Activated naive CD4-positive, alpha-beta T cell treated with anti-CD3 and anti-CD28 coated beads, Interleukin-2, amount 50 U/mL, for 72 hours (primary cell): ENCODE data around the gene SLFN12L. TPM values are rescaled to one million over a fixed set of nuclear protein-coding genes. Genes with fewer than 3 reads are reported as not detected.
A peak's percentile ranks its signal among the peaks of the same experiment; 100 is the strongest.
"Not testable (repeated sequence)": the region's sequence is repeated elsewhere in the genome, so short reads cannot be mapped to it uniquely, and the experiment has no call there.

Experiments
- ATAC-seq, 2 donors: fragments of 150-1000 bp; cut with Tn5 transposase; 2 replicates each; pipeline ENCODE4 v1.10.0; 2021; ENCODE audit warnings: mild to moderate bottlenecking in 2 of 2, moderate library complexity in 2 of 2
- DNase-seq, 2 donors: peaks; one replicate each; pipeline ENCODE4 v3.0.0; 2021 to 2022; ENCODE audit warnings: low spot score in 2 of 2
- H3K27ac Mint-ChIP-seq, 2 donors: one replicate each; pipeline ENCODE4 v1.8.0; 2022; ENCODE audit warnings: mild to moderate bottlenecking in 2 of 2, mixed read lengths in 2 of 2
- H3K36me3 Mint-ChIP-seq, 2 donors: one replicate each; pipeline ENCODE4 v1.8.0; 2022; ENCODE audit warnings: mixed read lengths in 2 of 2
- H3K9me3 Mint-ChIP-seq, 2 donors: one replicate each; pipeline ENCODE4 v1.8.0; 2022; ENCODE audit warnings: mixed read lengths in 2 of 2
- total RNA-seq, 2 donors: library from RNA; stranded (reverse); gene quantifications; one replicate each; pipeline ENCODE4 v1.2.3, GENCODE V29; 2022

The SLFN12L gene
- total RNA-seq = 10 to 100 TPM; 33.7 to 43.2 TPM

DNA sequence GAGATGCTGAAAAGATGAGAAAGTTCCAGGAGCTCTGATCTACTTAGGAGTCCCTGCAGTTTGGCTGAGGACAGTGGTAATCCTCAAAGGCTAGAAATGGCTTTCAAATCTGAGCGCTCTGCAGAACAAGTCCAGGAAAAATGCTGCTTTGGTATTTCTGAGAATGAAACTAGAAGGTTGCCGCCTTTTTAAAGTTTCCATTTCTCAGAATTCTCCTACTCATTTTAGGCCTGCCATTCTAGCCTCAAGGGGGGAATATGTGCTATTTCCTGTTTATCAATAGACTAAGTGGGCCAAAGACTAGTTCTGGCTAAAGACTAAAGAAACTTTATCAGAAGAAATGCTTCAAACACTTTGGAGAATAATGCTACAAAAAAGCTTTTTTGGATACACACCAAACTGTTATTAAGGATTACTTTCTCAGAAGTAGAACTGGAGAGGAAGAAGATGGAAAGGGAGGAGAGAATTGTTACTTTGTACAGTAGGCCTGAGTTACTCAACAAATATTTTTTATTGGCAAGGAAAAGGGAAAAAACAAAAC is at the start of gene SLFN12L:
Gene SLFN12L, minus strand, starts transcription at position 78 of the 541 bp plus-strand sequence. CDS start 15,314 bp downstream, outside the sequence.
- H3K36me3 Mint-ChIP-seq = peaks cover 25 to 31% of the 10 kb centered on the region in 2 donors
- peak within 1 kb of the TSS; percentile 99 for H3K27ac Mint-ChIP-seq
- peak; percentile 62 to 69 for ATAC-seq
- peak in 1 of 2 donors; percentile 37 for DNase-seq
- H3K9me3 Mint-ChIP-seq = no peaks in the 10 kb centered on the region

DNA sequence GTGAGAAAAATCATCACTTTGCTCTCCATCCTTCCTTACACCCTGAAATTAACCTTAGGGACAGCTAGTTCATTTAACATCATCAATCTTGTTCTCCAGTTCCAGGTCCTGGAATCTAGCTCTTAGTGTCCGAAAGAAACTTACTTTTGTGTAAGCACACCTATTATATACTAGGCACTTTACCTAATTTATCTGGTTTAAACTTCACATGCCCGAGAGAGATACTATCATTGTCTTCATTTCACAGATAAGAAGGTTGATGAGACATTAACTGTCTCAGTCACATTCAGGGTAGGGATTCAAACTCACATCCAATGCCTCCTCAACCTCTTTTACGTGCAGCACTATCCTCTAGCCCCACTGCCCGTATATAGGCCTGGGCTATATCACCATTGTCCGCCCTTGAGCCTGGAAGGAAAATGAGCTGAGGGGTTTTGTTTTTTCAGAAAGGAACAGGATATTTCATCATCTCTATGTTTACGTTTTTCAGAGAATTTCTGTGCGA is 49.1 kb upstream of the SLFN12L start:
- ATAC-seq = peak; percentile 12 to 19
- Mint-ChIP-seq H3K36me3 (peaks cover 9 to 13% of the 10 kb centered on the region in 2 donors), H3K27ac (peak overlapping the region; percentile 99), H3K9me3 (no peaks in the 10 kb centered on the region)
- no peak for DNase-seq

DNA sequence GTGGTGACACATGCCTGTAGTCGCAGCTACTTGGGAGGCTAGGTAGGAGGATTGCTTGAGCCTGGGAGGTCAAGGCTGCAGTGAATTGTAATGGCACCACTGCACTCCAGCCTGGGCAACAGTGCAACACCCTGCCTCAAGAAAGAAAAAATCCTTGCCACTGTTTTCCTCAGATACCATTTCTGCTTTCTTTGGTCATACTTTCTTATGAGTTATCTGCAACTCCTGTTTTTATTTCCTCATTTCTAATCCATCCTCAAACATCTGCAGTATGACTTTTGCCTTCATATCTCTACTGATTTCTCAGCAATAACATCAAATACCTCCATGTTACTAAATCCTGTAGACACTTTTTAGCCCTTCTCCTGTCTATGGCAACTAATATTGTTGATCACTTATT is 46.6 kb upstream of the SLFN12L start:
- H3K9me3 Mint-ChIP-seq = no peaks in the 10 kb centered on the region
- ATAC-seq = no peak
- no peak for DNase-seq
- no peak overlapping the region for H3K27ac Mint-ChIP-seq
- peaks cover 9 to 14% of the 10 kb centered on the region in 2 donors for H3K36me3 Mint-ChIP-seq

DNA sequence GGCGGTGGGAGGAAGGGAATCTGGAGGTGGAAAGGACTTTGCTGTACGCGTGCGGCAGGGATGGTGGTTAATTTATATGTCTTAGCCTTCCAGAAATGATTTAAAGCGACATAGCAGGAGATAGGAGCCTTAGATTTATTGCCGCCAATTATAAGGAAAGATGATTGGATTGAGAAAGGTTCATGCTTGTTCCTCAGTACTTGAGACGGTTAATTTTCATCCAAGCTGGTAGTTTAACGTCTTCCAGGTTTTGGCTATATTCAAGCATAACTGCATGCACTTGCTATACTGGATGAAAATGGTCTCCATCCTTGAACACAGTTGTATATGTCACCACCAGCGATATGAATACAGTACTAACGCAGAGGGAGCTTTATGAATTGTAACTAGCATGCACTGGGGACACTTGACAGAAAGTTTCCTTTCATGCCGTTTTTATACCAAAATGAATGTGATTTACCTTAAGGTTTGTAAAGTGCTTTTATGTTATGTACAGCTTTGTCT is 41.5 kb upstream of the SLFN12L start:
- peaks cover 12 to 14% of the 10 kb centered on the region in 2 donors for H3K36me3 Mint-ChIP-seq
- peak; percentile 42 to 57 for ATAC-seq
- DNase-seq = no peak
- H3K9me3 Mint-ChIP-seq = no peaks in the 10 kb centered on the region
- H3K27ac Mint-ChIP-seq = peak overlapping the region; percentile 99 to 100

DNA sequence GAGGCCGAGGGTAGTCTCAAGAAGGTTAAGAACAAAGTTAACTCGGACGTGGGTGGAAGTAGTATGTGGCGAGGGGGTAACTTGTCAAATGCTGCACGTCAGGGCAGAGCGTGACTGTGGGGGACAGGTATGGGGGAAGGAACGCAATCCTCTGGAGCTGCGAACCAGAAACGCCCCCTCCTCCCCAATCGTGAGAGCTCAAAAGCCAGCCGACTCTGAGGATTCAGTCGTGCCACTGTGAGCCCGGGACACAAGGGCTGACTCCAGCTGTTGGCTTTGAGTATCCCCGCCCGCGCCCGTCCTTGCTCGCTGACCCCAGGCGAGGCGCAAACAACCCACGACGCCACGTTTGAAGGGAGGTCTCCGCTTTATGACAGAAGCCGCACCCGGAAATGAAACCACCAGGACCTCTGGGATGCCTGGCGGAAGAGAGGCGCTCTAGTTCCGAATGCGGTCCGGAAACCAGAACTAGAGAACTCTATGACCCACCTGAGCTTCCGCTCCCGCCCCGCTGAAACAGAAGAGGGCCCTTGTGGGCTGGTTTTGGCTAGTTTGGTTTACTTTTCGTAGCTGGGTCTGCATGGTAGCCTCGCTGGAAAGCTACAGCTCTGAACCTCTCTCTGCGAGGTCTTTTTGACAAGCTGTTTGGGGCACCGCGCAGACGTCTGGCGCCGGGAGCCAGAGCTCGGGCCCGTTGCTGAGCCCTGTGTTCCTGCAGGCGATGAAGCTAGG is 40.9 kb upstream of the SLFN12L start, which contains the start of gene PEX12:
Gene PEX12, minus strand, starts transcription at position 375 of the 732 bp plus-strand sequence. CDS start 550 bp downstream, outside the sequence.
- peaks cover 12 to 14% of the 10 kb centered on the region in 2 donors for H3K36me3 Mint-ChIP-seq
- DNase-seq = peak; percentile 71 to 86
- H3K27ac Mint-ChIP-seq = peak within 1 kb of the TSS; percentile 99 to 100
- no peaks in the 10 kb centered on the region for H3K9me3 Mint-ChIP-seq
- ATAC-seq = peak; percentile 95

DNA sequence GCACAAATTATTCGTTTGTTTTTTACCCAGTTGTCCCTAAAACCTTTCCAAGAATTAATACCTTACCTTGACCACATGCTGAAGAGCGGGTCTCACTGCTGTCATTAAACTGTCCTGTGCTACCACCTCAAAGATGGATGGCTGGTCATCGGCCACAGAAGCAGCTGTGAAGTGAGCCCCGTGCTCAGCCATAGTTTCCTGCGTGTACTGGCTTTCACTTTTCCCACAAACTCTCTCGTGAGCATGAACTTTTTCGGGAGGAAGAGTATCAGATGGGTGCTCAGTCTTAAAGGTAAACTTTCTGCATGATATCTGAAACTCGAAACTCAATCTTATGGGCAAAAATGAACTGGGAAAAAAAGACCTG is 40.3 kb upstream of the SLFN12L start:
- DNase-seq = no peak
- no peaks in the 10 kb centered on the region for H3K9me3 Mint-ChIP-seq
- peak in 1 of 2 donors; percentile 23 for ATAC-seq
- peaks cover 12 to 14% of the 10 kb centered on the region in 2 donors for H3K36me3 Mint-ChIP-seq
- peak overlapping the region; percentile 99 to 100 for H3K27ac Mint-ChIP-seq

DNA sequence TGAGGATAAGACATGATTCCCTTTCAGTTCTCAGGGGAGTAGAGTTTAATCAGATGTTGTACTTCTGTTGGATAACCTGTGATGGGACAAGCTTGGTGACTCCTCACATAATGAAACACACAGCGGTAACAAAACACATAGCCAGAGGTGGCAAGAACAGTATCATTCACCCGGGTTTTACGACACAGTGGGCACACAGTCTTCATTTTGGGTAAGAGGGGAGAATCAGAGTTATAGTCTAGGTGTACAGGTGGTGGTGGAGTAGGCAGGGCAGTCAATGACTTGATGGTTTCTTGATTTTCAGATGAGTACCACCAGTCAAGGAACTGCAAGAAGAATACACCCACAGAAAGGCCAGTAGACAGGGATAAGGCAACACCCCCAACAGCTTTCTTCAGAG is 38.3 kb upstream of the SLFN12L start:
- peaks cover 14 to 19% of the 10 kb centered on the region in 2 donors for H3K36me3 Mint-ChIP-seq
- no peaks in the 10 kb centered on the region for H3K9me3 Mint-ChIP-seq
- no peak for DNase-seq
- no peak for ATAC-seq
- H3K27ac Mint-ChIP-seq = no peak overlapping the region

DNA sequence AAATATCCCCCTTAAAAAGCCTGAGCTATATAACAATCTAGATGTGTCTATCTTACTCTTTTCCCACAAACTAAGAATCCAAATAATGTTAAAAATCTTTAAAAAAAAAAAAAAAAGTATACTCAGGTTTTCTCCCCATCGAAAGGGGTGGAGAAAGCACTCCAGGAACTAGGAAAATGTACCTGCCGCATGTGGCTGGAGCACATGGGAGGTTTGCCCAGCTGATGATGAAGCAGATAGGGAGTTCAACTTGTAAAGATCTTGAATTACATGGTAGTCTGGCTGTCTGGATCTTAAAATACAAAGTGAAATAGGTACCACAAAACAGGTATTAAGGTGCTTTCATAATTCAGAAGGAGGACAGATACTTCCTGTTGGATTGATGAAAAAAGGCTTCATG is 31.9 kb upstream of the SLFN12L start:
- Mint-ChIP-seq H3K27ac (peak overlapping the region; percentile 15 to 91), H3K36me3 (peaks cover 12 to 27% of the 10 kb centered on the region in 2 donors), H3K9me3 (no peaks in the 10 kb centered on the region)
- ATAC-seq (no peak), DNase-seq (no peak)

DNA sequence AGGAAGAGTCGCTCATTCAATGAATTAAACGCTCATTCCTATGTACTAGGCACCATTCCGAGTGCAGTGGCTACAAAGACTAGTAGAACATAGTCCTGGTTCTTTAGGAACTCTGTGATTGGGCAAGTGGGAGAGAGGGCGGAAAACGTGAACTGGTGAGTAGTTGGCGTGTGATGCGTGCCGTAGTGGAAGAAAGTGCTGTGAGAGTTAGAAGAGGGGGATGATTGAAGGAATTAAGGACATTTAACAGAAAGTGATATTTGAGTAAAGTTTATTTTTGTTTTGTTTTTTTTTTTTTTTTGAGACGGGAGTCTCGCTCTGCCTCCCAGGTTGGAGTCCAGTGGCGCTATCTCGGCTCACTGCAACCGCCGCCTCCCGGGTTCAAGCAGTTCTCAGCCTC is 31.1 kb upstream of the SLFN12L start:
- H3K36me3 Mint-ChIP-seq = peaks cover 12 to 27% of the 10 kb centered on the region in 2 donors
- ATAC-seq (peak; percentile 43 to 55), DNase-seq (peak in 1 of 2 donors; percentile 33)
- H3K27ac Mint-ChIP-seq = peak overlapping the region; percentile 72 to 95
- no peaks in the 10 kb centered on the region for H3K9me3 Mint-ChIP-seq

DNA sequence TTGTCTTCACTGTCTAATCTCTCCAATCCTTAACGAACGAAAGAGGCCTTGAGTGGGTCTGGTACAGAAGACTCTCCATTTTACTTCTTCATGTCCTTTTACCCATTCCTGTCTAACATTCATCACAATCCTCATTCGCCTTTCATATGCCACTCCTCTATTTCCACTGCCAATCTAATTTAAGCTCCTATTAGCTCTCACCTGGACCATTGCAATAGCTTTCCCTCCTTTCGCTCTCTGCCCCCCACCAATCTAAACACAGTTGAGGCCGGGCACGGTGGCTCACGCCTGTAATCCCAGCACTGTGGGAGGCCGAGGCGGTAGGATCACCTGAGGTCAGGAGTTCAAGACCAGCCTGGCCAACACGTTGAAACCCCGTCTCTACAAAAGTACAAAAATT is 29.5 kb upstream of the SLFN12L start:
- Mint-ChIP-seq H3K27ac (peak overlapping the region in 1 of 2 donors; percentile 26), H3K9me3 (no peaks in the 10 kb centered on the region), H3K36me3 (peaks cover 12 to 22% of the 10 kb centered on the region in 2 donors)
- no peak for DNase-seq
- ATAC-seq = no peak

DNA sequence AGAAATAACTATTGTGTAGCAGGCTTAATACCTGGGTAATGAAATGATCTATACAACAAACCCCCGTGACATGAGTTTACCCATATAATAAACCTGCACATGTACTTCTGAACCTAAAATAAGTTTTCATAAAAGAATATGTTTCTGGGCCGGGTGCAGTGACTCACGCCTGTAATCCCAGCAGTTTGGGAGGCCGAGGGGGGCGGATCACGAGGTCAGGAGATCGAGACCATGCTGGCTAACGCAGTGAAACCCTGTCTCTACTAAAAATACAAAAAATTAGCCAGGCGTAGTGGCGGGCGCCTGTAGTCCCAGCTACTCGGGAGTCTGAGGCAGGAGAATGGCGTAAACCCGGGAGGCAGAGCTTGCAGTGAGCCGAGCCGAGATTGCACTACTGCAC is 25.7 kb upstream of the SLFN12L start:
- not testable (repeated sequence) for H3K9me3 Mint-ChIP-seq, ATAC-seq, DNase-seq, H3K27ac Mint-ChIP-seq, H3K36me3 Mint-ChIP-seq

DNA sequence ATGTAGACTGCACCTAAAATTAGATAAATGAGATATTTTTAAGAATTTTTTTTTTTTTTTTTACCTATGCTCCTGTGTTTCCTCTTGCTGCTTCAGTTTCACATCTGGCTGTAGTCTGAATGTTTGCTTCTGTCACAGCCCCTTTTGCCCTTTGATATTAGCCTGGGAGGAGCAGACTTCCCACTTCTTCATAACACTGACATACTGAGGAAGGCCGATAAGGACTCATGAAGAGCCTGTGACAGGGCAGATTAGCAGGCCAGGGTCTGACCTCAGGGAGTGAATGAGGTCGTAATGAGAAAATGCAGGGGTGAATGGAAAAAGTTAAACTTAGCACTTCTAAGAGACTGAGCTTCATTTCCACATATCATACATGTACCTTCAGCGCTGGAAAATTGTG is 23.2 kb upstream of the SLFN12L start, which contains the start of gene SLFN14:
Gene SLFN14, minus strand, starts transcription at position 117 of the 400 bp plus-strand sequence. CDS start 2,757 bp downstream, outside the sequence.
- DNase-seq (no peak), ATAC-seq (peak in 1 of 2 donors; percentile 53)
- Mint-ChIP-seq H3K9me3 (no peaks in the 10 kb centered on the region), H3K36me3 (no peaks in the 10 kb centered on the region), H3K27ac (no peak within 1 kb of the TSS)

DNA sequence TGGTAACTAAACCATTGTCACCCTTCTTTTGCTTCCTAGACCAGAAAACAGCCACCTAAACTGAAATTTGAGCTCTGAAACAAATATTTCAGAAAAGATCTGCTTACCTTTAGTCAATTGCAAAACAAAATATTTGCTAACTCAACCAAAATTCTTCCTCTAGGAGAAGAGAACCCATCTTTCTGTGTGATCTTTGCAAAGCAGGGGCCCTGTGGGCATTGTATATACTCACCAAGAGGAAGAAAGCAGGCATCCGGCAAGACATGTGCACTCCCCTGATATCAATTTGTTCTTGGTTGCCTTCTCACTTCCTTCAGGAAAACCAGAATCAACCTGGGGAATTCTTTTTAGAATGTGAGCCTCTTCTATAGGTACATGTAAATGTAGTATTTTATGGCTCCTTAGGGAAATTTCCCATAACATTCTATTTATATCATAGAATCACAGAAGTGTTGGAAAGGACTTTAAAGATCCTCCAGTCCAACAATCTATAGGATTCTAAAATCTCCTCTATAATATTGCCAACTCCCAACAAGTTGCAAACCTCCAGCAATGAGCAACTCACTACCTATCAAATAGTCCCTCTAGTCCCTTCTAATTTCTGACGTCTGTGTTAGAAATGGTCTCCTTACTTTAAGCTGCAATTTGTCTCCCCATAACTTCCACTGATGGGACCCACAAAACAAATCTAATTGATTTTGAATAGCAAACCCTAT is 22.2 kb upstream of the SLFN12L start:
- ATAC-seq (no peak), DNase-seq (no peak)
- no peaks in the 10 kb centered on the region for H3K9me3 Mint-ChIP-seq
- H3K36me3 Mint-ChIP-seq = no peaks in the 10 kb centered on the region
- no peak overlapping the region for H3K27ac Mint-ChIP-seq

DNA sequence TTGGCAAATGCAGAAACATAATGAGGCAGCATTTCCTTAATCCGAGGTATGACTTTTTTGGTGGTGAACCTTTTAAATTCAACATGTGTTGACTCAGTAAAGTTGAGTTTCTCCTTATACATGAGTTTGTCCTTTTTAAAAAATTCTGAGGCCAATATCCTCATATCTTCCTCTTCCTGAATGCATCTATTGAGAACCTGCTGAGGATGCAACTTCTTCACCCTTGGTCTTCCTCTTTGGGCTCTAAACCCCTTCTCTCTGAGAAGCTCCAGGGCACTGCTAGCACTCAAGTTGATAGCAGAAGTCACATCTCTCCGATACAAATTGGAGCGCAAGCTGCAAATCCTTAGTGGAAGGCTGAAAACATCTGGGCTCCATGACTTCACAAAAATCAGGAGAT is 19.9 kb upstream of the SLFN12L start:
- Mint-ChIP-seq H3K27ac (no peak overlapping the region), H3K9me3 (no peaks in the 10 kb centered on the region), H3K36me3 (no peaks in the 10 kb centered on the region)
- ATAC-seq (no peak), DNase-seq (no peak)

DNA sequence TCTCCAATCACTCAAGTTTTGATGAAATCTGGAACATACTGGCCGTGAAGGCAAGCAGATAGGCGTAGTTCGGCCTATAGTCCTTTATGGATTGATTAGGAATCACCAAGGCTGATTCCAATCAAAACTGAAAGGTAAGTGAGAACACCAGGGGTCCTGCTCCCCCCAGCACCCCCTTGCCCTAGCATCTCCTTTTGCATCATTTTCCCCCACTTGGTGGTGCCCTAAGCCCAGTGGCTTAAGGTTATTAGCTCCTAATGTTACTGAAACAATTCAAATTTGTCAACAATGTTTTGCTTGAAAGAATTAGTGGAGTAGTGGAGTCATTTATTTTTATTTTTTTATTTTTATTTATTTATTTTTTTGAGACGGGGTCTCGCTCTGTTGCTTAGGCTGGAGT is 18.2 kb upstream of the SLFN12L start:
- Mint-ChIP-seq H3K36me3 (no peaks in the 10 kb centered on the region), H3K9me3 (no peaks in the 10 kb centered on the region), H3K27ac (no peak overlapping the region)
- no peak for ATAC-seq
- no peak for DNase-seq

DNA sequence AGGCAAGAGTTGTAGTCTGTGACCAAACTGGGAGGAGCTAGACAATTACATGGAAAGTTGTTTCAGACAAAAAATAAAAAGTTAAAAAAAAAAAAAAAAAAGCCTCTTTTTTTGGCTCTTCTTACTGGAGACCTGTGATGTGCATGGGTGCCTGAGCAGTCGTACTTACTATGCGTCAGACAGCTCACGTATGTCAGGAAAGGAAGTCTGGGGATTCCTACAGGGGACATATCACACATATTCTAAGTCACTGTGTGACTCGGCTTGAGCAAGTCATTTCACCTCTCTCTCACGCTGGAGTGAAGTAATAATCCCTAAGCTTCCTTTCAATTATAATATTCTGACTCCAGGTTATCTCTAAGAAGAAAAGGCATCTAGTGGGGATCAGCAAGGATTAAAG is 17.2 kb upstream of the SLFN12L start:
- ATAC-seq (peak; percentile 70 to 86), DNase-seq (no peak)
- H3K36me3 Mint-ChIP-seq = no peaks in the 10 kb centered on the region
- no peaks in the 10 kb centered on the region for H3K9me3 Mint-ChIP-seq
- no peak overlapping the region for H3K27ac Mint-ChIP-seq

DNA sequence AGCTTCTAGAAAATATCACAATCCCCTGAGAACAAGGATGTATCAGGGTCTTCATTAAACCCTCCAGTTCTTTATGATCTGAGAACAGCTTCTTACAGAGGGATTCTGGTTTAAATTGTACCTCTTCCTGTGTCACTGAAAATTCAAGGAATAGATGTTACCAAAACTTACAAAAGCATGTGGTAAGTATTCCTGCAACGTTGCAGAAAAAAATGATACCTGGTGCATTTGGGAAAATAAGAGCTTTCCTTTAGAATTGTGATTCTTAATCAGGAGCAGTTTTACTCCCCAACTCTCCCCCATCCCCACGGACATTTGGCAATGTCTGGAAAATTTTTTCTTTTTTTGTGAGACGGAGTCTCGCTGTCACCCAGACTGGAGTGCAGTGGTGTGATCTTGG is 15.8 kb upstream of the SLFN12L start:
- no peak for ATAC-seq
- H3K27ac Mint-ChIP-seq = no peak overlapping the region
- DNase-seq = no peak
- H3K9me3 Mint-ChIP-seq = no peaks in the 10 kb centered on the region
- H3K36me3 Mint-ChIP-seq = no peaks in the 10 kb centered on the region
